ENCODE measurements around the gene UBE4A. TPM values are rescaled to one million over a fixed set of nuclear protein-coding genes. Genes with fewer than 3 reads are reported as not detected.

The UBE4A gene
- total and polyA plus RNA-seq, 10 of the 15 experiments (the other 5 are each of a cell fraction or from before 2014, with no cell fraction given) = 6.2 to 39.6 (median 30.3) TPM

DNA sequence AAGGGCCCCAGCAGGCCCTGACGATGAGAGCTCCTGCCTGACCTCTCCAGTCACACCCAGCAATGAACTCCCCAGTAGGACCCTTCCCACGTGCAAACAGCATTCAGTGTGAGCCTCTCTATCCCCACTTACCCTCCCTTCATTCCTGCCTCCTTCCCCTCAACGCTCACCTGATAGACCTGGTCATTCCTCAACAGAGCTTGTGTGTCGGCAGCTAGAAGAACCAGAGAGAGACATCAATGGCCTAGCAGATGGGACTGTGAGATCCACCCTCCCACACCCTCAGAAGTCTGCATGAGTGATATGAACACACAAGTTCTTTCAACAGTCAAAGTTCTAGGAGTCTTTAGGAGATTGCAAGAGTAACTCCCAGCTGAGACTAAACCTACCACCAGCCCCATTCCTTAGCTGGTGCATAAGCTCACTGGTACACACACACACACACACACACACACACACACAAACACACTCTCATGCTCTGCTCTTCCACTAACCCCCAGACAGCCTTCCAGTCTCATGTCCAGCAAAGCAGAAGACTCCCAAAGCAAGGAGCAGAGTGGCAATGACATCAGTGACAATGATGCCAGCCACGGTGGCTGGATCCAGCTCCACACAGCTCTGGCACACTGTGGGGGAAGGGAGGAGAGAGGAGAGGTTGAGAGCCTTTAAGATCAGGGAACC, 20.0 kb upstream of the UBE4A start (continued):
- TF ChIP-seq E2F8 (IDR thresholded peaks at IDR 0.05; ENCODE audit: low read depth, partially characterized antibody) = no peak
- TF ChIP-seq CHD4 (IDR thresholded peaks at IDR 0.05) = no peak

GRCh38 chr11:118340449-118340848, 19.0 kb upstream of the UBE4A start:
- intact Hi-C loops (cut with micrococcal nuclease; ENCODE audit: unreplicated experiment) = no loop called here
- TF ChIP-seq, protein P1, sequence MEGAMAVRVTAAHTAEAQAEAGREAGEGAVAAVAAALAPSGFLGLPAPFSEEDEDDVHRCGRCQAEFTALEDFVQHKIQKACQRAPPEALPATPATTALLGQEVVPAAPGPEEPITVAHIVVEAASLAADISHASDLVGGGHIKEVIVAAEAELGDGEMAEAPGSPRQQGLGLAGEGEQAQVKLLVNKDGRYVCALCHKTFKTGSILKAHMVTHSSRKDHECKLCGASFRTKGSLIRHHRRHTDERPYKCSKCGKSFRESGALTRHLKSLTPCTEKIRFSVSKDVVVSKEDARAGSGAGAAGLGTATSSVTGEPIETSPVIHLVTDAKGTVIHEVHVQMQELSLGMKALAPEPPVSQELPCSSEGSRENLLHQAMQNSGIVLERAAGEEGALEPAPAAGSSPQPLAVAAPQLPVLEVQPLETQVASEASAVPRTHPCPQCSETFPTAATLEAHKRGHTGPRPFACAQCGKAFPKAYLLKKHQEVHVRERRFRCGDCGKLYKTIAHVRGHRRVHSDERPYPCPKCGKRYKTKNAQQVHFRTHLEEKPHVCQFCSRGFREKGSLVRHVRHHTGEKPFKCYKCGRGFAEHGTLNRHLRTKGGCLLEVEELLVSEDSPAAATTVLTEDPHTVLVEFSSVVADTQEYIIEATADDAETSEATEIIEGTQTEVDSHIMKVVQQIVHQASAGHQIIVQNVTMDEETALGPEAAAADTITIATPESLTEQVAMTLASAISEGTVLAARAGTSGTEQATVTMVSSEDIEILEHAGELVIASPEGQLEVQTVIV (IDR thresholded peaks at IDR 0.05; ENCODE audit: borderline replicate concordance, partially characterized antibody) = no peak
- no peak for TF ChIP-seq ZNF622 (IDR thresholded peaks at IDR 0.05)
- no peak for TF ChIP-seq CEBPZ (IDR thresholded peaks at IDR 0.05; ENCODE audit: low read depth, low read length)
- no peak for TF ChIP-seq NBN (IDR thresholded peaks at IDR 0.05)
- no peak for TF ChIP-seq SMAD5 (IDR thresholded peaks at IDR 0.05; ENCODE audit: low read depth)
- TF ChIP-seq SREBF2 (IDR thresholded peaks at IDR 0.05; ENCODE audit: low read length) = no peak
- no peak for TF ChIP-seq CHD1 (IDR thresholded peaks at IDR 0.05; ENCODE audit: low read depth, low read length)
- no peak for TF ChIP-seq MAX (IDR thresholded peaks at IDR 0.05; ENCODE audit: low read depth, low read length)
- no peak for TF ChIP-seq CBFB (IDR thresholded peaks at IDR 0.05; ENCODE audit: low read depth)
- no peak for TF ChIP-seq GATAD2B (conservative IDR thresholded peaks at IDR 0.05; ENCODE audit: low read depth)
- no peak overlapping the region for H3K4me2 ChIP-seq (ENCODE audit: control insufficient read depth, insufficient read depth)
- H3K27ac ChIP-seq (ENCODE audit: control insufficient read depth, insufficient read depth) = no peak overlapping the region
- ChIA-PET RAD21 (ENCODE audit: unreplicated experiment) (no interaction called here), POLR2A (no interaction called here), CTCF (interaction anchor here (1.5 to 3.6 kb wide), 4 partner anchors 11 to 142 kb away, joined by 3 to 17 read pairs (median 6); no protein-coding TSS in a partner anchor), SMC1A (ENCODE audit: uncharacterized antibody, unreplicated experiment) (no interaction called here)
- in situ Hi-C loops (cut with MboI) = no loop called here
- H3K4me1 ChIP-seq (ENCODE audit: control insufficient read depth, insufficient read depth, low read length) = no peaks in the 10 kb centered on the region
- H3K79me2 ChIP-seq (ENCODE audit: control insufficient read depth, insufficient read depth, low read length) = no peaks in the 10 kb centered on the region
- DNase-seq (ENCODE audit: low read depth, low spot score) = no peak
- H3K27me3 ChIP-seq (replicated peaks in 1 of 2; ENCODE audit: control insufficient read depth in 2 of 2, insufficient read depth in 2 of 2, low read length in 1 of 2) = no peaks in the 10 kb centered on the region
- H3K9me3 ChIP-seq (replicated peaks; ENCODE audit: control insufficient read depth, insufficient read depth, low read length) = no peaks in the 10 kb centered on the region
- H4K20me1 ChIP-seq (ENCODE audit: control insufficient read depth, insufficient read depth) = no peaks in the 10 kb centered on the region
- no peak for FAIRE-seq
- no peaks in the 10 kb centered on the region for H3K36me3 ChIP-seq (ENCODE audit: control insufficient read depth in 2 of 2, insufficient read depth in 2 of 2, low read length in 1 of 2)
- ATAC-seq = no peak
- no TSS peak for BruUV-seq (replicated peaks)
- no peak overlapping the region for H2AFZ ChIP-seq (ENCODE audit: control insufficient read depth, low read depth, low read length)
- H3K9ac ChIP-seq (ENCODE audit: control insufficient read depth, insufficient read depth, low read length) = no peak overlapping the region
- no peak overlapping the region for H3K4me3 ChIP-seq
- whole genome bisulfite sequencing (ENCODE audit: insufficient coverage, insufficient replicate concordance, low lambda C conversion rate, missing lambda C conversion rate) = 35% methylated on average over 3 of the region's 3 CpGs
